Effector memory CD4-positive, alpha-beta T cell (primary cell): ENCODE measurements around the gene MZT2B.
A peak's percentile ranks its signal among the peaks of the same experiment; 100 is the strongest.
"Not testable (repeated sequence)": the region's sequence is repeated elsewhere in the genome, so short reads cannot be mapped to it uniquely, and the experiment has no call there.

Source experiments
- DNase-seq, 3 donors: peaks; one replicate each; pipeline ENCODE4 v3.0.0-alpha.2; 2020
- H3K27ac ChIP-seq: 2 replicates; pipeline ENCODE4 v1.7.0; 2013; ENCODE audit warnings: mild to moderate bottlenecking, low read length, moderate library complexity; ENCODE audit not compliant: insufficient read depth, poor library complexity, severe bottlenecking
- H3K27me3 ChIP-seq: replicated peaks from 2 replicates; pipeline ENCODE4 v1.7.0; 2013; ENCODE audit warnings: mild to moderate bottlenecking, low read length; ENCODE audit not compliant: insufficient read depth, control insufficient read depth, poor library complexity, severe bottlenecking
- H3K36me3 ChIP-seq: 2 replicates; pipeline ENCODE4 v1.7.0; 2013; ENCODE audit warnings: mild to moderate bottlenecking, low read length, moderate library complexity; ENCODE audit not compliant: control insufficient read depth, insufficient read depth
- H3K4me1 ChIP-seq: 2 replicates; pipeline ENCODE4 v1.7.0; 2013; ENCODE audit warnings: low read length, mild to moderate bottlenecking; ENCODE audit not compliant: control insufficient read depth, insufficient read depth, poor library complexity, severe bottlenecking
- H3K4me3 ChIP-seq: 2 replicates; pipeline ENCODE4 v1.7.0; 2013; ENCODE audit warnings: low read length, low read depth, mild to moderate bottlenecking; ENCODE audit not compliant: insufficient read depth, poor library complexity, severe bottlenecking
- H3K9me3 ChIP-seq: 2 replicates; pipeline ENCODE4 v1.7.0; 2013; ENCODE audit warnings: mild to moderate bottlenecking, low read length, moderate library complexity; ENCODE audit not compliant: control insufficient read depth

Gene MZT2B

GRCh38 chr2:130180404-130181324, 1.4 kb upstream of the MZT2B start:
- H3K36me3 ChIP-seq, H3K9me3 ChIP-seq, DNase-seq, H3K27me3 ChIP-seq: not testable (repeated sequence)
- peaks cover 14% of the 10 kb centered on the region for H3K4me1 ChIP-seq
- H3K27ac ChIP-seq, result peak overlapping the region; percentile 86
- H3K4me3 ChIP-seq, result peak overlapping the region; percentile 93

- peak; percentile 97 to 98 (median 97) for DNase-seq
- Histone ChIP-seq H3K9me3 (no peaks in the 10 kb centered on the region), H3K27me3 (no peaks in the 10 kb centered on the region), H3K27ac (peak within 1 kb of the TSS; percentile 86), H3K4me3 (peak within 1 kb of the TSS; percentile 93), H3K36me3 (no peaks in the 10 kb centered on the region), H3K4me1 (peaks cover 14% of the 10 kb centered on the region)
These were observed 660 bp upstream of the MZT2B start, which contains the start of gene SMPD4 for GRCh38 chr2:130181325-130181879. Gene SMPD4 (minus strand): TSS chr2:130181602. CDS start chr2:130176592, 5,010 bp downstream.

GRCh38 chr2:130182826-130183511, 907 bp downstream of the MZT2B start:
- DNase-seq, H3K9me3 ChIP-seq, H3K27ac ChIP-seq, H3K27me3 ChIP-seq, H3K36me3 ChIP-seq: not testable (repeated sequence)
- Histone ChIP-seq H3K4me3 (peak overlapping the region; percentile 45), H3K4me1 (peaks cover 14% of the 10 kb centered on the region)

- H3K9me3 ChIP-seq, result no peaks in the 10 kb centered on the region
- no peaks in the 10 kb centered on the region for H3K36me3 ChIP-seq
- peaks cover 14% of the 10 kb centered on the region for H3K4me1 ChIP-seq
- H3K27ac ChIP-seq, result peak overlapping the region; percentile 11
- H3K4me3 ChIP-seq, result no peak overlapping the region
- no peaks in the 10 kb centered on the region for H3K27me3 ChIP-seq
- no peak for DNase-seq
These were observed 1.7 kb downstream of the MZT2B start for GRCh38 chr2:130183512-130184373.

GRCh38 chr2:130185436-130185835, 3.4 kb downstream of the MZT2B start:
- DNase-seq, result no peak
- no peaks in the 10 kb centered on the region for H3K27me3 ChIP-seq
- H3K4me1 ChIP-seq, result peaks cover 12% of the 10 kb centered on the region
- no peak overlapping the region for H3K27ac ChIP-seq
- H3K4me3 ChIP-seq, result no peak overlapping the region
- no peaks in the 10 kb centered on the region for H3K36me3 ChIP-seq
- no peaks in the 10 kb centered on the region for H3K9me3 ChIP-seq

- Histone ChIP-seq H3K36me3 (no peaks in the 10 kb centered on the region), H3K4me1 (peaks cover 8% of the 10 kb centered on the region), H3K4me3 (no peak overlapping the region), H3K27me3 (no peaks in the 10 kb centered on the region), H3K9me3 (no peaks in the 10 kb centered on the region), H3K27ac (no peak overlapping the region)
- no peak for DNase-seq
These were observed 3.8 kb downstream of the MZT2B start for GRCh38 chr2:130185896-130186295.

- Histone ChIP-seq H3K4me3 (no peak overlapping the region), H3K27me3 (no peaks in the 10 kb centered on the region), H3K27ac (no peak overlapping the region), H3K9me3 (no peaks in the 10 kb centered on the region), H3K4me1 (peaks cover 6% of the 10 kb centered on the region), H3K36me3 (no peaks in the 10 kb centered on the region)
- no peak for DNase-seq
These were observed 4.3 kb downstream of the MZT2B start for GRCh38 chr2:130186391-130186790.

GRCh38 chr2:130187268-130187667, 5.2 kb downstream of the MZT2B start:
- Histone ChIP-seq H3K27ac (no peak overlapping the region), H3K4me1 (peaks cover 6% of the 10 kb centered on the region)

GRCh38 chr2:130187859-130188792, 6.1 kb downstream of the MZT2B start:
- not testable (repeated sequence) for H3K4me3 ChIP-seq, H3K27ac ChIP-seq, H3K36me3 ChIP-seq, H3K9me3 ChIP-seq, DNase-seq, H3K4me1 ChIP-seq, H3K27me3 ChIP-seq

More at GRCh38 chr2:130187268-130187667, 5.2 kb downstream of the MZT2B start:
- no peak overlapping the region for H3K4me3 ChIP-seq
- no peaks in the 10 kb centered on the region for H3K36me3 ChIP-seq
- H3K27me3 ChIP-seq, result no peaks in the 10 kb centered on the region
- no peak for DNase-seq
- no peaks in the 10 kb centered on the region for H3K9me3 ChIP-seq
